Stimulated activated CD4-positive, alpha-beta T cell treated with anti-CD3 and anti-CD28 coated beads, Interleukin-1b, Interleukin-23, amount 100 ng/mL, for 24 hours (primary cell): ENCODE data around the gene DCUN1D2.

Source experiments
- DNase-seq, 4 experiments: peaks; one replicate each; pipeline ENCODE4 v3.0.0-alpha.2; 2020; ENCODE audit warnings: low read depth in 4 of 4, low spot score in 1 of 4

The DCUN1D2 gene

GRCh38 chr13:113520571-113520970, 30.1 kb upstream of the DCUN1D2 start:
- DNase-seq = no peak

GRCh38 chr13:113519556-113519955, 29.0 kb upstream of the DCUN1D2 start:
- DNase-seq = no peak

DNA sequence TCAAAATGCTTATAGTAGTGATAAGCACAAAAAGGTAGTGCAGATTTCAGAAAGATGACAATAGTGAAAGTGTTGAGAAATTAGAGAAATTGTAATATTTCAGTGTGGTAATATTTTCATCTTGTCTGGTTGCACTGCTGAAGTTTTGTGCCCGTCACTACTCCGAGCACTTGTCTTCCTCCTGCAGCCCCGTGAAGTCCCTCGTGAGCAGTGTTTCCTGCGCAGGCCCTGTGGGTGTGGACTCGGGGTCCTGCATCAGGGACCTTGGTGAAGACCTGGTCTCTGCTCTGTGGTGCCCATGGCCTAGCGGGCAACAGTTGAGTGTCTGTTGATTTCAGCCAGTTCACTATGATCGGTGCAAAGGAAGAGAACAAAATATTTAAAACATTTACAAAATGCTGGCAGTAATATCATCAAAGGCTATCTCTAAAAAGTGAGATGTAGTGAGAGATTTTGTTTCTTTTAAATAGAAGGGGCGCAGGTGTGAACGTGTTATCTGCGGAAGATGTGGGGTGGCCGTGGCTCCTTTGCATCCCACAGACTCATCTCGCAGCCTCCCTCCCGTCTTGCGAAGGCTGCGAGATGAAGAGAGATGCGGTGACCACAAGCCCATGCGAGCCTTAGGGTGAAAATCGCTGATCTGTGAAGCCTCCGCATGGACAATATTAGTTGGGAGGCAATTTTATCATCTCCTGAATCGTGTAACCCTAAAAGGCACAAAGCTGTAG, 27.7 kb upstream of the DCUN1D2 start:
- no peak for DNase-seq

DNA sequence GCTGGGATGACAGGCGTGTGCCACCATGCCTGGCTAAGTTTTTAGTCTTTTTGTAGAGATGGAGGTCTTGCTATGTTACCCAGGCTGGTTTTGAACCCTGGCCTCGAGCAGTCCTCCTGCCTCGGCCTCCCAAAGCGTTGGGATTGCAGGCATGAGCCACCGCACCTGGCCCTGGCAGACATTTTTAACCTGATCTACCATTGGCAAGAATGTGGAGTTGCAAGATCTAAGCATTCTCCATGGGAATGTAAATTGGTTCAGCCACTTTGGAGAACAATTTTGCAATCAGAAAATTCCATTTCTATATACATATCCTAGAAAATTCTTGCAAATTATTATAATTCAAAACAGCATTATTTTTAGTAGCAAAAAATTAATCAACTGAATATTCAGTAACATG, 24.3 kb upstream of the DCUN1D2 start:
- no peak for DNase-seq

- no peak for DNase-seq
Observed at GRCh38 chr13:113513761-113514160, 23.2 kb upstream of the DCUN1D2 start.

DNA sequence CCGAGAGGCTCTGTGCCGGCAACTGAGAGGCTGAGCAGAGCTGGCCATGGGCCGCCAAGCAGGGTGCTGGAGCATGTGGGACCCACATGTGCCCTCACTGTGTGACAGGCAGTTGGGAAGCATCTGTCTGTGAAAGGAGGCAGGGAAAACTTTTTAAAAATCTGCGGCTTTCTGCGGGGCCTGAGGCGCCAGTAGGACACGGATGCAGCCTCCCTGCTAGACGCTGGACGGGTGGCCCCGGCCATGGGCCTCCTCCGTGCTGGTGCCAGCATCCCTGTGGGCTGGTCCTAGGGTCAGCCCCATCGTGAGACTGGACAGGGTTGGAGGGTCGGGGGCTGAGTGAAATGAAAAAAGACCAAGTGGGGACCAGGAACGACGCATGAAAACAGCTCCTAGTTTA, 20.9 kb upstream of the DCUN1D2 start:
- no peak for DNase-seq

DNA sequence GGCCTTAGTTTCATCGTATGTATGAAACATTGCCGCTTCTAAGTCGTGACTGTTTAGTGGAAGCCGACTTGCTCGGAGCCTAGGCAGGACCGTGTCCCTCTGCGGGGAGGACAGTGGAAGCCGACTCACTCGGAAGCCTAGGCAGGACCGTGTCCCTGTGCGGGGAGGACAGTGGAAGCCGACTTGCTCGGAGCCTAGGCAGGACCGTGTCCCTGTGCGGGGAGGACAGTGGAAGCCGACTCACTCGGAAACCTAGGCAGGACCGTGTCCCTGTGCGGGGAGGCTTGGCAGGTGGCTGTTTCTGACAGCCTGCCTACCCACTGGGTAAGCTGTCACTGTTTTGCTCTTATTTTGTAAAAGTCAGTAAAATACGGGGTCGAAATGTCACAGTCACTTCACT, 20.4 kb upstream of the DCUN1D2 start:
- DNase-seq = no peak

- no peak for DNase-seq
Observed at GRCh38 chr13:113509989-113510388, 19.5 kb upstream of the DCUN1D2 start.

DNA sequence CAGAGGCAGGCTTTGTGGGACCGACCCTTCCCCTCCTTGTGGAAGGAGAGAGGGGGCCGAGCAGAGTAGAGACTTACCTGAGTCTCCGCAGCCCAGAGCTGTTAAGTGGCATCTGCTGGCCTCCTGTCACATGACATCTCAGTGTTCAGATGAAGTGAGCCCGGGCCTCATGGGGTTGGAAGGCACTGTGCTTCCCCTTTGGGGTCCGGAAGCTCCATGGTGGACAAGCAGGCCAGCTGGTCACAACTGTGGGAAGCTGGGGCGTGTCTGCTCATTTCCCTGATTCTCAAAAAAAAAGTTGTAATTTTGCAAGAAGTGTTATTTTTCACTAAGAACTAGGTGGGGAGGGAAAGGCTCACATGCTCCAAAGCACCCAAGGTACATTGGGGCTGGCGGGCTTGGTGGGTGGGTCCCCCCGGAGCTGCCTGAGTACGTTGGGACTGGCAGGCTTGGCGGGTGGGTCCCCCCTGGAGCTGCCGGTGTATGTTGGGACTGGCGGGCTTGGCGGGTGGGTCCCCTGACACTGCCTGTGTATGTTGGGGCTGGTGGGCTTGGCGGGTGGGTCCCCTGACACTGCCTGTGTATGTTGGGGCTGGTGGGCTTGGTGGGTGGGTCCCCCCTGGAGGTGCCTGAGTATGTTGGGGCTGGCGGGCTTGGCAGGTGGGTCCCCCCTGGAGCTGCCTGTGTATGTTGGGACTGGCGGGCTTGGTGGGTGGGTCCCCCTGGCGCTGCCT, 18.2 kb upstream of the DCUN1D2 start:
- no peak for DNase-seq

GRCh38 chr13:113507505-113508345, 17.2 kb upstream of the DCUN1D2 start:
- no peak for DNase-seq

- no peak for DNase-seq
Observed at GRCh38 chr13:113506871-113507388, 16.4 kb upstream of the DCUN1D2 start.

- no peak for DNase-seq
Observed at GRCh38 chr13:113506025-113506685, 15.6 kb upstream of the DCUN1D2 start.

GRCh38 chr13:113502686-113503085, 12.2 kb upstream of the DCUN1D2 start:
- DNase-seq = no peak

GRCh38 chr13:113500530-113501265, 10.2 kb upstream of the DCUN1D2 start:
- DNase-seq = no peak

- no peak for DNase-seq
Observed at GRCh38 chr13:113499936-113500335, 9.4 kb upstream of the DCUN1D2 start.

DNA sequence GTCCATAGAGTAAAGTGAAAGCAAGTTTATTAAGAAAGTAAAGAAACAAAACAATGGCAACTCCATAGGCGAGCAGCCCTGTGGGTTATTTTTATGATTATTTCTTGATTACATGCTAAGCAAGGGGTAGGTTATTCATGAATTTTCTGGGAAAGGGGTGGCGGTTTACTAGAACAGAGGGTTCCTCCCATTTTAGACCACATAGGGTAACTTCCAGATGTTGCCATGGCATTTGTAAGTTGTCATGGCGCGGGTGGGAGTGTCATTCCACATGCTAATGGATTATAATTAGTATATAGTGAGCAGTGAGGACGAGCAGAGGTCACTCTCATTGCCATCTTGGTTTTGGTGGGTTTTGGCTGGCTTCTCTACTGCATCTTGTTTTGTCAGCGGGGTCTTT, 8.4 kb upstream of the DCUN1D2 start:
- no peak for DNase-seq

- DNase-seq = no peak
Observed at GRCh38 chr13:113497217-113497616, 6.7 kb upstream of the DCUN1D2 start.

DNA sequence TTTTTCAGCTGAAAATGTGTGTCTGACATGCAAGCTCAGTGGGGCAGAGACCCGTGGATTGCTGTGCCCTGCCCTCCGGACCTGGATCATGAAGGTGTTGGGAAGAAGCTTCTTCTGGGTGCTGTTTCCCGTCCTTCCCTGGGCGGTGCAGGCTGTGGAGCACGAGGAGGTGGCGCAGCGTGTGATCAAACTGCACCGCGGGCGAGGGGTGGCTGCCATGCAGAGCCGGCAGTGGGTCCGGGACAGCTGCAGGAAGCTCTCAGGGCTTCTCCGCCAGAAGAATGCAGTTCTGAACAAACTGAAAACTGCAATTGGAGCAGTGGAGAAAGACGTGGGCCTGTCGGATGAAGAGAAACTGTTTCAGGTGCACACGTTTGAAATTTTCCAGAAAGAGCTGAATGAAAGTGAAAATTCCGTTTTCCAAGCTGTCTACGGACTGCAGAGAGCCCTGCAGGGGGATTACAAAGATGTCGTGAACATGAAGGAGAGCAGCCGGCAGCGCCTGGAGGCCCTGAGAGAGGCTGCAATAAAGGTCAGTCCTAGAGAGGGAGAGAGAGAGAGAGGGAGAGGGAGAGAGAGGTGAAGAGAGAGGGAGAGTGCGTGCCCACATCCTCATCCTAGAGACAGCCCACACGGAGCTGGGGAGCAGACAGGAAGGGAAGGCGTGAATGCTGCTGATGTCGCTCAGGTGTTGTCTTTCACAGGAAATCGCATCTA, 5.1 kb upstream of the DCUN1D2 start:
- no peak for DNase-seq

- DNase-seq = no peak
Observed at GRCh38 chr13:113493315-113493951, 2.9 kb upstream of the DCUN1D2 start.
